DMS114 treated with DMSO at 0.1 percent for 48 hours (cell line): ENCODE measurements around the gene SRXN1.

ENCODE experiments used
- DNase-seq: peaks from one replicate; lab custom pipeline; 2025; ENCODE audit not compliant: unreplicated experiment; lab: John Stamatoyannopoulos, UW

The SRXN1 gene

DNA sequence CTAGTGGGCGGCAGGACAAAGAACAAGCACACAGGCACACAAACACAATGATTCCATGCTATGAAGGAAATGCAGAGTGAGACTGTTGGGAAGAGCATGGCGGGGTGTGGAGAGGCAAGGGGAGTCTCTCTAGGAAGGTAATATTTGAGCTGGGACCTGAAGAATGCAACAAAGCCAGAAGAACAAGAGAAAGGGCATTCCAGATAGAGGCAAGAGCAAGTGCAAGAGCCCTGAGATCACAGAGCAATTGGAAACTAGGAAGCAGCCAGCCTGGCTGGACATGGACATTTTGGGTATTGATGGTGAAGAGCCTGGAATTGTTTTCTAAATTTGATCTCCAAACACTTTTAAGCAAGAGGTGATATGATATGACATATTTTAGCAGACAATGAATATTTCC is 15.4 kb downstream of the SRXN1 start:
- no peak for DNase-seq

DNA sequence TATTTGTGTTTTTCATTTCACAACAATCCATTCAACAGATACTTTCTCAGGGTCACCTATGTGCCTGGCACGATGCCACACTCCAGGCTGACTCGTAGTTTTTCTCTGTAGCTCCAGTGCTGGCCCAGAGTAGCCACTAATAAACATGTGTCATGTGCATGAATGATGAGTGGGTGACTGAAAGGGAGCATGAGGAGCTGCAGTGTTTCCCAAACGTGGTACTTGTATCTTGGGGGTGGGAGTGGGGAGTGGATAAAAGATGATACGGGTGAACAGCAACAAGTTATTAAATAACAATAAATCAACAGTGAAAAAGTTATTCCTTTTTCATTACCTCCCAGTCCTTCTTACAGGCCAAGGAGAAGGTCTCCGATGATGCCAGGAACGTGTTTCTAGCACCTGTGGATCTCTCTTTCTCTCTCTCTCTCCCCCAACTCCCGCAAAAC is 17.1 kb downstream of the SRXN1 start:
- DNase-seq = no peak

DNA sequence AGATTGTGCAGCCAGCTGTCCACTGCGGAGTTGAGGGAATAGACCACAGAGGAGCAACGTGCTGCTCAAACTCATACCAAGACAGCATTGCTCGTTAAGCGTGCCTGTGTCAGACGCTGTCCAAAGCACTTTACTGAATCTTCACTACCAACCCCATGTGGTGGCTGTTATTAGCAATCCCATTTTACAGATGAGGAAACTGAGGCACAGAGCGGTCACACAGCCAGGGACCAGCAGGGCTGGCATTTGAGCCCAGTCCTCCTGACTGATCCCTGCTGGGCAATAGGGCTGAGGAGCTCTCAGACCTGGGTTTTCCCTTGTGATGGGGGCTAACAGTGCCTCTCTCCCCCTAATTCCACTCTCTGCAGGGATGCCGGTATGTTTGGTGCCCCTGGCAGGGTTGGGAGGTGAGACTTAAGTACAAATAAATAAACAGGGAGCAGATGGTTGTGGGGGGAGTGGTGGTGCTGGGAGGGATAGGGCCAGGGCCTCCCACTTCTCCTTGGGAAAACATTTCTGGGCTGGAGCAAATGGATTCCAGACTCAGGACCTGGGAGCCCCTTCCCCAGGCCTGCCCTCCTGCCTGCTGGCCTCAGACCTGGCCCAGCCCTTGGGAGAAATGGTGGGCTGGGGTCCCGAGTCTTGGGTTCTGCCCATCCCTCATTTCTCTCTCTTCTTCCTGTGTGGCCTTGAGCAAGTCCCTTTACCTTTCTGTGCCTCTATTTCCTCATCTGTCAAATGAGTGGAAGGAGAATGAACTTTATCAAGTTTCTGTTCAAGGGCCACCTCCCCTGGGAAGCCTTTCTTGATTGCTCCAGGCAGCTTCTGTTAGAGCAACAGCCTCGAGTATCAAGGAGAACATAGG is 17.7 kb downstream of the SRXN1 start:
- DNase-seq = no peak

DNA sequence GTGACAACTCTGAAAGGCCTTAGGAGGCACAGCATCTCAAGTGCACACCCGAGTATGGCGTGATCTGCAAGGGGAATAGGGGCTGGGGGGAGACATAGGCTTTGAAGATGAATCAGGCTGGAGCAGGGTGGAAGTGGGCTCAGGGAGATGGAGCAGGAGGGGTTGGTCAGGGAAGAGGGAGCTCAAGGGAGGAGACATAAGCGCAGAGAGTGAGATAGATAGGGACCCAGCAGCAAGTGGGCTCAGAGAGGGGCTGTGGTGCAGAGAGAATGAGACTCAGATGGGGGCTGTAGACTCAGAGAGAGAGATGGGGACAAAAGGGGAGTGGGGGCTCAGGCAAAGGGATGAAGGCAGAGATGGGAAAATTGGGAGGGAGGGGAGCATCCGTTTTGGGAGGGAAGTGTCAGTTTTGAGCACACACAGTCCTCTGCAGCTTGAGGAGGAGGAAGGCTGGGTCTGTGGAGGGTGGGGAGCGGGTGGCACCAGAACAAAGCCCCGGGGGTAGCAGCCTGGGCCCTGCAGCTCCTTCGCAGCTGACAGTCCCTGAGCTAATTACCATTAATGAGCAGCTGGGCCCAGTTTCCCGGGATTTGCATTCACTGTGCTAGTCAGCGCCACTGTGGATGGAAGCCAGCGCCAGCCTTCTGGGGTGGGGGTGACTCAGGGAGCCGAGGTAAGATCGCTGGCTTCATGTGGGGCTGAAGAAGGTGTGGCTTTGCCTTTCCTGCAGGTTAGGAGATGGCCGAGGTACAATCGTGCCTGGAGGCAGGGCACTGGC is 18.7 kb downstream of the SRXN1 start:
- DNase-seq = no peak

DNA sequence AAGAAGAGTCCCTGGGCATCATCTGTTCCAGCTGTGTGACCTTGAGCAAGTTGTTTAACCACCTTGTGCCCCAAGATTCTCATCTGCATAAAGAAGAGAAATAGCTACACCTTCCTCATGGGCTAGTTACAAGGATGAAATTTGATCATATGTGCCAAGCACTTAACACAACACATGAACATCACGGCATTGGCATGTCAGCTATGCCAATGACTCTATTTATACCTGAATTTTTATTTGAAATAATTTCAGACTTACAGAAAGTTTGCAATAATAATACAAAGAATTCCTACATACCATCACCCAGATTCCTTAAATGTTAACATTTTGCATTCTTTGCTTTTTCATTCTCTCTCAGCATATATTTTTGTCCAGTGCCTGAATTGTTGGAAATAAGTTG is 21.9 kb downstream of the SRXN1 start:
- no peak for DNase-seq

DNA sequence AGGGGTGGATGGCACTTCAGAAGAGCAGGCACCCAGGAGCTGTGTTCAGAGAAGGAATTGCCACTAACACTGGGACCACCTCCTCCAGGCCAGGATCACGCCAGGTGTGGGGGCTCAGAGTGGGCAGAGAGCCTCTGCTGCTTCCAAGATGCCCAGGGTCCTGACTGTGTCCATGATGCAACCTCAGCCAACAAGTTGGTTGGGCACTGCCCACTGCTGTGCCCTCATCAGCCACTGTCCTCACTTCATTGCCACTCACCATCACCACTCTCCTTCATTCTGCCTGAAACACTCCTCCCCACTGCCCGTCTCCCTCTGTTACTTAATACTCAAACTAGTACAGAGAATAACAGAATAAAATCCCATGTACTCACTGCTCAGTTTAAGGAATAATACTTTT is 26.4 kb downstream of the SRXN1 start:
- DNase-seq = no peak

DNA sequence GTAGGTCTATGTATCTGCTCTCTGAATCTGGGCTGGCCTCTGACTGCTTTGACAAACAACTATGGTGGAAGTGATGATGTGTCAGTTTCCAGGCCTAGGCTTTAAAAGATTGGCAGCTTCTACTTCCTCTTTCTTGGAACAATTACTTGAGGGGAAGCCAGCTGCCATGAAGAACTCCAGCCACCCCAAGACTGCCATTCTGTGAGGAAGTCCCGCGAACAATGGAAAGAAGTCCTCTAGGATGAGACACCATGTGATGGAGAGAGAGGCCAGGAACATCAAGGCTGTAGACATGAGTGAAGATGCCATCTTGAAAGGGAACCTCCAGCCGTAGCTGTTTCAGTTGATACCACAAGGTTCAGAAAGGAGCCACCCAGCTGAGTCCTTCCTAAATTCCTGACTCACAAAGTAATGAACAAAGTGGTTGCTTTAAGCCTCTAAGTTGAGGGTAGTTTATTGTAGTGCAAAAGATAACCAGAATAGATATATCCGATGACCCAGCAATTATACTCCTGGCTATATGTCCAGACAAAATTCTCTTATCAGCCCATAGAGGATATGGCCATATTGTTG is 27.6 kb downstream of the SRXN1 start:
- DNase-seq = no peak

DNA sequence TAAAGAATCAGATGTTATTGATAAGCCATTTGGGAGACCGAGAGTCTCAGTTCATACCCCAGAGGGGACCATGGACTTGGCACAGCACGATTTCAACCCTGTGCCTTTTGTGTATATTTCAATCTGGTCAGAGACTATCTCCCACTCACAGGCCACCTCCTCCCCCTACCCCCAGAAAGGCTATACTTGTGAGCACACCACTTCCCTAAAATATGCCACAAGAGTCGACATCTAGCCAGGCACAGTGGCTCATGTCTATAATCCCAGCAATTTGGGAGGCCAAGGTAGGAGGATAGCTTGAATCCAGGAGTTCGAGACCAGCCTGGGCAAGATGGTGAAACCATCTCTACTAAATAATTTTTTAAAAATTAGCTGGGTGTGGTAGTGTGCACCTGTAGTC is 29.3 kb downstream of the SRXN1 start:
- DNase-seq = no peak

DNA sequence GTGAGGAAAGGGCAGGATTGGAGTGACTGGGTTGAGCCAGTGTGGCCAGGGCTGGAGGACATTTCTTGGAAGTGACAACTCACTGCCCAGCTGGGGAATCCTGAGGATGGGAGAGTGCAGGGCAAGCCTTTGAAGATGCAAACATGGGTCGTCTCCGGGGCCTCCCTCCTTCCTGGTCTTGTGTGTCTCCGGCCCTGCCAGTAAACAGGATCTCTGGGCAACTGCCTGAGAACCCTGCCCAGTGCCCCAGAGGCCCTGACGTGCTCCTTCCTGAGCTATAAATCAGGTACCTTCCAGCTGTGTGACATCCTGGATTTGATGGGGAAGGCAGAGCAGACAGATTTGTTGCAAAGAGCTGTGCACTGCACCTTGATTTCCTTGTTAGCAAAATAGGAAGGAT is 30.0 kb downstream of the SRXN1 start:
- no peak for DNase-seq

DNA sequence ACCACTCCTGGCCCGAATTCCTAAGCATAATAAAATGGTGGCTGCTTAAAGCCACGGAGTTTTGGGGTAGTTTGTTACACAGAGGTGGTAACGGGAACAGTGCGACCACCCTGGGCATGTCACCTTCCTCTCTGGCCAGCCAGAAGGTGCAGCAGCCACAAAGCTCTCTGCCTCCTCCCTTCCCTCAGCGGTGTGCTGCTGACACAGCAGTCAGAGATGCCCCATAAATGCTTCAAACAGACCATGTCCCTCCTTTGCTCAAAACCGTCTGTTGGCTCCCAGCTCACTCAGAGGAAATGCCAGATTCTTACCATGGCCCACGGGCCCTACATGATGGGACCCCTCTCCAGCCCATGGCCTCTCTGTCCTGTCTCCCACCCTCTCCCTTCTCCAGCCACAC is 30.8 kb downstream of the SRXN1 start:
- no peak for DNase-seq

DNA sequence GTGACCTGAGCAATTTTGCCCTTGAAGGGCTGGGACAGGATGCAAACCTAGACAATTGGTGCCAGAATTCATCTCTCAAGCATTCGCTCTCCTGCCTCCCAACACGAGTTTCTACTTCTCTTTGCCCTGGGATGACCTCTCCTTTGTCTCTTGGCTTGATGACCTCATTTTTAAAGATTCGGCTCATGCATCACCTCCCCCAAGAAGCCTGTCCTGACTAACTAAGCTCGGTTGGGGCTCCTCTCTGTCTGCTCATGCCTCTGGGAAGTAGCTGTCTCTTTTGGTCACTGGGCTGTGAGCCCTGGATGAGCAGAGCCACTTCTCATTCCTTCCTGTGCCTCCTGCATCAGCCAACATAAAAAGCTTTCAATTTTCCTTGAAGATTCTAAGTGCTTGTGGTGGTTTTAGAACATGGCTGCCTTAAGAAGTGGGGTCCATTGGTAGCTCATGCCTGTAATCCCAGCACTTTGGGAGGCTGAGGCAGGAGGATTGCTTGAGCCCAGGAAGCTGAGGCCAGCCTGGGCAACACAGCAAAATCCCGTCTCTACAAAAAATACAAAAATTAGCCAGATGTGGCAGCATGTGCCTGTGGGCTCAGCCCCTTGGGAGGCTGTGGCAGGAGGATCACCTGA is 31.8 kb downstream of the SRXN1 start:
- DNase-seq = no peak

DNA sequence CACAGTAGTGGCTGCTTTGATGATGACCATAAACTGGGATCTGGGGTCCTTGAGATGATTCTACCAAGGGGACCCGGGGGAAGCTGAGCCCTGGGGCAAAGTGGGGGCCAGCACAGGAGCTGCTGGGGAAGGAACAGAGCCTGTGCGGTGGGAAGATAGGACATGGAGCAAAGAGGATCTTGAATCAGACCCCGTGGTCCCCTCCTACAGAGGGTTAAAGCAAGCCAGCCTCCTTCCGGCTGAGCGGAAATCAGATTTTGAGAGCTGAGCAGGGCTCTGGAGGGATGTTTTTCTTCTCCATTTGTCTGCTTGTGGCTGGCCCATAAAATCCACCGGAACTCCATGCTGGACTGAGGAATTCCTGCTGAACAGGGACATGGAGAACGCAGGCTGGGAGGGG is 32.8 kb downstream of the SRXN1 start:
- no peak for DNase-seq

DNA sequence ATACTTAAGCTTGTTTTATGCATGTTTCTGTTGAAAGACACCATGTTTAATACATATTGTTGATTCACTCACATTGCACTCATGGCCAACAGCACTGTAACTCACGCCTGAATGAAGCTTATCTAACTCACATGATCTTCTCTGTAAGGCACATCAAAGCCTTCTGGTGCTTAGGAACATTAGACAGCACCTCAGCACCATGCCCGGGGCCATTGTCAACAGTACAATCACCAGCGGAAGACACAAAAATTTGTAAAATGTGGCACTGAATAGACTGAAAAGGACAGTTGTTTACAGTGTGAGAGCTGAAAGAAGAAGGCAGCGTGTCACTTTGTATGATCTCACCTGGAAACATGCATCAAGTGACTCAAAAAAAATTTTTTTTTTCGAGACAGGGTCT is 34.0 kb downstream of the SRXN1 start:
- no peak for DNase-seq

DNA sequence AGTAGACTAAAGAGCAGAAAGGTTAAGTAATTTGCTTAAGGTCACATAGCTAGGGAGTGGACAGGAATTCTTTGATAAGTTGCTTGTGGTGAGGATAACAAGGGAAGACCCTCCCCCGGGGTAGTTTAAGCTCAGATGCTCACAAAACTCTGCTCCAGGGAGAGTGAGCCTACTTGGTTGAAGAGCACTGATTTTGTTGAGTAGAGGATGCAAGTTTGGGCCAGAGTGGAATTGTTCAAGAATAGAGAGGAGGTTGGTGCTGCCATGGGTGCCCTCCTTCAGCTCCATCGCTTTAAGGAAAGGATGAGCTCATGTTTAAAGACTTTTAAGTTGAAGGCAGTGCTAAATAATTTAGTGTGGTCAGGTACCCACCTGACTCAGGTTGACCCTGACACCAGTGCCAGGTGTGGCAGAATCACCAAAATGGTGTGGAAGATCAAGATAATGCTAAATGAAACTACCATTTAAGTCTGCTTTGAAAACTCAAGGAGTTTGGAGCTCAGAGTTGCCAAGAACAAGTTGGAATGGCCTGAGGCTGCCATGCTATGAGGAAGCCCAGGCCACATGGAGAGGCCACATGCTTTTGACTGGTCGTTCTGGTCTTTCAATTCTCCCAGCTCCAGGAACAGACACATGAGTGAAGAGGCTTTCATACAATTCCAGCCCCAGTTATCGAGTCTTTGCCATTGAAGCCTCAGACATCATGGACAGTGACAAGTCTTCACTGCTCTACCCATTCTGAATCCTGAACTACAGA is 34.9 kb downstream of the SRXN1 start:
- DNase-seq = no peak

DNA sequence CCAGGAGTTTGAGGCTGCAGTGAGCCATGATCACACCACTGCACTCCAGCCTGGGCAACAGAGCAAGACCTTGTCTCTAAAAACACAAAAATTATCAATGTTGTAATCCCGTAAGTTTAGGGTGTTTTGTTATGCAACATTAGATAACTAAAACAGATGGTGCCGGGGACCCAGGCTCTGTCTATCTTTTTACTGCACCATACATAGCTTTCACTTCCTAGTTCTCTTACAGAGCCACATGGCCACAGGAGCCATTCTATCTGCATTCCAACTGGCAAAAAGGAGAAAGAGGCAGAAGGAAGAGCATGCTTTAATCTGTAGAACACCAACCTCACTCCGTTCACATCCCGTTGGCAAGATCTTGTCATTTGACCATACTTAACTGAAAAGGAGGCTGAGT is 37.5 kb downstream of the SRXN1 start:
- no peak for DNase-seq

DNA sequence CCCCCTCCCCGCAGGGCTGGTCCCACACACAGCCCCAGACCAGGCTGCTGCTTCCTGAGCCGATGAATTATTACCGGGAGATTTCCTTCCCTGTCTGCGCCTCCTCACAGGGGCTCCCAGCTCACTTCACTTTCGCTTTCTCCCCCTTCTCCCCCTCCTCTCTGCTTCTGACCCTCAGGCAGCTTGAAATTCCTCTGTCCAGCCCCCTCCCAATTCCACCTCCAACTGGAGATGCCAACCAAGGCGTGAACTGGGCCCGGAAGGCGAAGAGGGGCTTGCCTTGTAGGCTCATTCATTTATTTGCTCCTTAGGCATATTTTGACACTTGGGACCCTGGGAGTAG is 41.2 kb downstream of the SRXN1 start:
- no peak for DNase-seq

DNA sequence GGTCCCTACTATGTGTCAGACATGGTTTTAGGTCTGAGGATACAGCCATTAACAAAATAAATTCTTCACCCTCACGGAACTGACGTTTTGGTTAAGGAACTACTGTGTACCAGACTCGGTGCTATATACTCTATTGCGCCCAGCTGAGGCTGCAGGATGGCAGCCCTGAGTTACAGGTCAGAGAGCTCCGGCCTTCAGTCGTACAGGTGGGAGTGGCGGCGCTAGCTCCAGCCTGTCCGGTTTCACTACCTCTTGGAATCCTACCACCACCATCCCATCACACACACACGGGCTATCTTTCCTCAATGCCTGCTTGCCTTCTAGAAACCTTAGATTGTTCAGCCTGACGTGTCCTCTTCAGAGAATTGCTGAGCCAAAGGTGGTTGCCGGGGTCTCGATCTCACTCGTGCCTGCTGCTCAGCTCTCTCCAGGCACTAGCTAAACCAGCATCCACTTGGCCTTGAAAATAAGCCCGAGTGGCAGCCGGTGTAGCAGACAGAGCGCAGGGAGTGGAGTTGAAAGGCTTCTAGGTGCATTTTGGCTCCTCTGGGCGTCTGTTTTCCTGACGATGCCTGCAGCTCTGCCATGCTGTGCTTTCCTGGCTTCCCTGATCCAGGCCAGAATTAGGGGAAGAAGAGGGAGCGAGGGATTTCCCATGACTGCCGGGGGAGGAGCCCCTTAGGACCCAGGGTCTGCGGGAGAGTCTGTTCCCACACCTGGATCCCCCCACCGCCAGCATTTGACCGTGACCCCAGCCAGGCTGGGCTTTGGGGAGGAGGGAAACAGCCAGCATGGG is 41.8 kb downstream of the SRXN1 start:
- DNase-seq = no peak

DNA sequence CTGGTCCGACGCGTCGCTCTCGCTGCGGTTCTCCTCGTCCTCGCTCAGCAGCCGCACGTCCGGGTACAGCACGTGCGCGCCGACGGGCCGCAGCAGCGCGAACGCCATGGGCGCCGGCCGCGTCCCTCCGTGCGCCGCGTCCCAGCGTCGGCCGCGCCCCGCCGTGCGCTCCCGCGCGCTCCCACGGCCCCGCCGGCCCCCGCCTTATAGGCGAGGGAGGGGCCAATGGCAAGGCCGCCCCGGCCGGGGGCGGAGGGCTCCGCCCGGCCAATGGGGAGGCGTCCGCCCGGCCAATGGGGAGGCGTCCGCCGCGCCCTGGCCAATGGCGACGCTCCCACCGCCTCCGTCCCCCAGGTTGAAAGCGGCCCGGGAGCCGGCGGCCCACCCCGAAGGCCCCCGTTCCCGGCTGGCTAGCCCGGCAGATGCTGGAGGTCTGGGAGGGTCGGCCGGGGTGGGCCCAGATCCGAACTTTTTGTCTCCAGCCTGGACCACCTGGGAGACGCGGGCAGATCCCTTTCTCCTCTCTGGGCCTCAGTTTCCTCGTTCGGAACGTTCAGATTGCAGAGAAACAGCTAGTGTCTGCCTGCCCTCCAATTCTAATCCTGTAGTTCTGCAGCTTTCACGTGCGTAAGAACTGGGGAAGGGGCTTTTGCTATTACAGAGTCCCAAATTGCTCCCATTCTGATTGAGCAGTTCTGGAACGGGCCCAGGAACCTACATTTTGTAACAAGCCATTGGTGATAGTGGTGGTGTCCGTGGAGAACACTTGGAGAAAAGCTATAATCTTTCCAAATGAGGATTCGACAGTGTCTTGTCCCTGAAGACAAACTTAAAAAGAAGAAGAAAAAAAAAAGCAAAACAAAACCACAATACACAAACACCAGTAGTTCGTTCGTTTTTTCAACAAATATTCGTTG is 42.6 kb downstream of the SRXN1 start, which contains the start of gene TCF15:
TSS of gene TCF15 (minus strand) at position 180 of the 917 bp plus-strand sequence. CDS start at position 108, 72 bp downstream.
- peak; percentile 49 for DNase-seq

DNA sequence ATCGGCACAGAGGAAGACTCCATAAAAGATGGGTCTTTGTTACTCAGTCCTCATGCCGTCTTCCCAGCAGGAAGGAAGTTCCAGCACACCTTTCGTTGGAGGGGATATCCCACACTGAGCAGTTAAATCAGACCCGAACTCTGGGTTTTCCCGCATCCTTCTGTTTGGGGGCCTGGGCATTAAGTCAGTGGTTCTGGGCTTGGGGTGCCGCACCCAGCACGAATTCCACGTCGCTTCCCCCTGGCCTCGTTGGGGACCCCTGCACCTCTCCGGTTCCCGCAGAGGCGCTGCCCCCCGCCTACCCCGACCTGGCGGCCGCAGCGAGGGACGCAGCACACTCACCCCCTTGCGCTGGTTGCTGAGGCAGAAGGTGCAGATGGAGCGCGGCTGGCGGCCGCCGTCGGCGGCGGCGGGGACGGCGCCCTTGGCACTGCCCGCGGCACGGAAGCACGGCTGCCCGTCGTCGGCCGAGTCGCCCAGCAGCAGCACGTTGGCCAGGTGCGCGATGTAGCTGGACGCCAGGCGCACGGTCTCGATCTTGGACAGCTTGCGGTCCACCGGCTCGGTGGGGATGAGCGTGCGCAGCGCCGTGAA is 43.5 kb downstream of the SRXN1 start:
- DNase-seq = no peak
